HEK293 (cell line): ENCODE data around the gene MAST2.

ENCODE experiments used
- CTCF ChIP-seq: fragments of 450-650 bp; formaldehyde crosslinking; IDR thresholded peaks from 2 replicates; pipeline ENCODE4 v1.5.1; 2016; ENCODE audit warnings: missing biosample characterization, missing genetic modification characterization
- HOXC10 ChIP-seq: sonication (generic); formaldehyde crosslinking; IDR thresholded peaks from 2 replicates; pipeline ENCODE4 v1.8.1; 2023; ENCODE audit warnings: mild to moderate bottlenecking, missing genetic modification reagents
- REST ChIP-seq: fragments of 450-650 bp; formaldehyde crosslinking; IDR thresholded peaks from 2 replicates; pipeline ENCODE4 v1.5.1; 2016; ENCODE audit warnings: missing biosample characterization, missing genetic modification characterization
- SETDB1 ChIP-seq: IDR thresholded peaks from one replicate; pipeline ENCODE4 v1.6.1; 2017; ENCODE audit warnings: mild to moderate bottlenecking, low read length, moderate library complexity, mixed read lengths; ENCODE audit not compliant: insufficient read length
- TRIM28 ChIP-seq: IDR thresholded peaks from 2 replicates; pipeline ENCODE4 v1.6.1; 2011; ENCODE audit warnings: low read length, control low read depth, borderline replicate concordance
- ZNF341 ChIP-seq: fragments of 450-650 bp; formaldehyde crosslinking; IDR thresholded peaks from 2 replicates; pipeline ENCODE4; 2016; ENCODE audit warnings: low read depth, missing biosample characterization, missing genetic modification characterization
- ZNF404 ChIP-seq: fragments of 450-650 bp; formaldehyde crosslinking; IDR thresholded peaks from 2 replicates; pipeline ENCODE4 v1.5.1; 2017; ENCODE audit warnings: missing biosample characterization, missing genetic modification characterization
- ZSCAN16 ChIP-seq: fragments of 450-650 bp; formaldehyde crosslinking; IDR thresholded peaks from 2 replicates; pipeline ENCODE4 v1.5.1; 2016; ENCODE audit warnings: missing biosample characterization, missing genetic modification characterization

GRCh38 chr1:45815667-45816458 lies 12.5 kb downstream of the MAST2 start:
- no peak for TF ChIP-seq SETDB1
- TF ChIP-seq CTCF = no peak
- no peak for TF ChIP-seq ZNF404
- TF ChIP-seq ZSCAN16 = no peak
- no peak for TF ChIP-seq HOXC10 (CRISPR knock-in tag)
- no peak for TF ChIP-seq TRIM28
- TF ChIP-seq ZNF341 (tag by site-specific recombination) = no peak
- TF ChIP-seq REST = no peak
